8988T (cell line): ENCODE measurements around the gene CARD11.
"Not testable (repeated sequence)": the region's sequence is repeated elsewhere in the genome, so short reads cannot be mapped to it uniquely, and the experiment has no call there.

Experiments used
- DNase-seq: peaks from one replicate; pipeline ENCODE4 v3.0.0; 2011

Gene CARD11

GRCh38 chr7:2959103-2959680, 84.5 kb downstream of the CARD11 start:
- DNase-seq = no peak

GRCh38 chr7:2958416-2959102, 85.1 kb downstream of the CARD11 start:
- no peak for DNase-seq

DNA sequence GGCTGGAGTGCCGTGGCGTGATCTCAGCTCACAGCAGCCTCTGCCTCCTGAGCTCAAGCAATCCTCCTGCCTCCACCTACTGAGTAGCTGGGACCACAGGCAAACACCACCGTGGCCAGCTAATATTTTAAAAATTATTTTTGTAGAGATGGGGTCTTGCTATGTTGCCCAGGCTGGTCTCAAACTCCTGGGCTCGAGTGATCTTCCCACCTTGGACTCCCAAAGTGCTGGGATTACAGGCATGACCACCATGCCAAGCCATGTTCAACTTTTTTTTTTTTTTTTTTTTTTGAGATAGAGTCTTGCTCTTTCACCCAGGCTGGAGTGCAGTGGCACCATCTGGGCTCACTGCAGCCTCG, 86.3 kb downstream of the CARD11 start:
- DNase-seq = not testable (repeated sequence)

GRCh38 chr7:2956526-2957368, 86.9 kb downstream of the CARD11 start:
- no peak for DNase-seq

GRCh38 chr7:2956076-2956475, 87.6 kb downstream of the CARD11 start:
- DNase-seq = no peak

DNA sequence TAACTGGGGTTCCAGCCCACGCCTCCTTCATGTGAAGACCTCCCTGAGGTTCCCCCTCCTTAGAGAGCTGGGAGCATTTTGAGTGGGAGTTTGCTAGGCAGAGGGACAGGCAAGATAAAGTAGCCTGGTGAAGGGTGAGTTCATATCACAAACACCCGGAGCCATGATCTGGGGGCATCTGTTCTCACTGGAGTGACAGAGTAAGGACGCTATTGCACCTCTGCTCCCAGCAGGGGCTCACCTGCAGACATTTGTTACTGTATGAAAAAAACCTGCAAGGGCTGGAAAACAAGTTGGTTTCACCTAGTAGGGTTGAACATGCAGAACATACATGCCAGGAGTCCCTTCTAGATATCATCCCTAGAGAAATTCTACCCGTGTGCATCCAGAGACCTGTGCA, 88.4 kb downstream of the CARD11 start:
- no peak for DNase-seq

- DNase-seq = no peak
Measured at GRCh38 chr7:2954433-2954853, 89.2 kb downstream of the CARD11 start.

DNA sequence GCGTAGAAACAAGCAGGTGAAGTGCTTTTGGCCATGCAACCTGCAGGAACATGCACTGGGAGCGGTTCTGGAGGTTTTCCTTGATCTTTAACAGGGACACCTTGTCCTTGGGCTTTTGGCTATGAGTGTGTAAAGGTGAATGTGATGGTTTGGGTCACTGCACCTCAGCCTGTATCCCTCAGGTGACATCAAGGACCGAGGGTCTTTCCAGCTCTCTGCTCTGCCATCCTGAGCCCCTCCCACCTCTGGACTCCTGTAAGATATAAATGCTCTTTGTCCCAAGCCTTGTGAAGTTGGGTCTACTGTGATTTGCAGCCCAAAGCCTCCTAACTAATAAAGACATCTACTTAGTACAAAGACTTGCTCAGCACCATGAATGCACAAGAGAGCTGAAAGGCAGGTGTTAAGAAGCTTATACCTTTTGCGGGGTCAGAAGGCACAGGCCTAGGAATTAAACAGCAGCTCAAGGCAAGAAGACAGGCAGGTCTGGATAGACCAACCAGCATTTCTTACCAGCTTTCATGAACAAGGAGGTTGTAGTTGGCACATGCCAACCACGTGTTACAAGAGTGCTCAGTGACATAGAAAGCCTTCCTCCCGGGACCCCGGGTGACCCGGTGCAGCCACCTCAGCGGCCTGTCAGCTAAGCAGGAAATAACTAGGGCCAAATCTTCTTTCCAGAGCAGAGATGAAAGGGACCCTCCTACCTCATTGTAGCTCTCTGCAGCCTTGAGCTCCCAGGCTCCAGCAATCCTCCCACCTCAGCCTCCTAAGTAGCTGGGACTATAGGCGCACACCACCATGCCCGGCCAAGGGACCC, 89.9 kb downstream of the CARD11 start:
- DNase-seq = no peak

- DNase-seq = no peak
Measured at GRCh38 chr7:2953099-2953498, 90.6 kb downstream of the CARD11 start.

DNA sequence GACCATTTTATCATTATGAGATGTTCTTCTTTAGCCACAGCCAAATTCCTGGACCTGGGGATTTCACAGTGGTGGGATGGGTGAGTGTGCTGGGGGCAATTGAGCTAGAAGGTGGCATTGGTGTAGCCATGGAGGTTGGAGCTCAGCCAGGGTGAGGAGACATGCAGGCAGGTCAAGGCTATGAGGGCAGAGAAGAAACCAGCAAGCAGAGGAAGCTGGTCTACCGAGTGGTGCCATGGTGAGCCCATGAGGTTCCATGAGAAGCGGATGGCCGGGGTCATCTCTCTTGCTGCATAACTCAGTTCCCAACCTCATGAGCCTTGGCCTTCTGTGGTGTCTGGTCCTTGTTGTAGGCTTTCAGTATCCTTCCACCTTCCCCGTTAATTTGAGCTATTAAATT, 91.4 kb downstream of the CARD11 start:
- DNase-seq = no peak

DNA sequence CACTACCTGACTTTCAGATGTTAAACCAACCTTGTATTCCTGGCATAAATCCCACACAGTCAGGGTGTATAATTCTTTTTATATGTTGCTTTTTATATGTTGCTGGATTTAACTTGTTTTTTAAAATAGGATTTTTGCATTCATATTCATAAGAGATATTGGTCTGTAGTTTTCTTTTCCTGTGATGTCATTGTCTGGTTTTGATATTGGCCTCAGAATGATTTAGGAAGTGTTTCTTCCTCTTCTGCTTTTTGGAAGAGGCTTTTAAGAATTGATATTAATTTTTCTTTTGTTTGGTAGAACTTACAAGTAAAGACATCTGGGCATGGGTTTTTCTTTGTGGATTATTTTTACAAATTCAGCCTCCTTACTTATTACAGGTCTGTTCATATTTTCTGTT, 93.1 kb downstream of the CARD11 start:
- DNase-seq = no peak

DNA sequence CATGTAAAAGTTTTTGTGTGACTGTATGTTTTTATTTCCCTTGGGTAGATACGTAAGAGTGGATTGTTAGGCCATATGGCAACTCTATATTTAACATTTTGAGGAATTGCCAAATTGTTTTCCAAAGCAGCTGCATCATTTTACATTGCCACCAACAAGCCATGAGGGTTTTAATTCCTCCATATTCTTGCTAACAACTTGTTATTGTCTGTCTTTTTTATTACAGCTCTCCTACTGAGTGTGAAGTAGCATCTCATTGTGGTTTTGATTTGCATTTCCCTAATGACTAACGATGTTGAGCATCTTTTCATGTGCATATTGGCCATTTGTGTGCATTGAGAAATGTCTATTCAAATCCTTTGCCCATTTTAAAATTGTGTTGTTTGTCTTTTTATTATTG, 94.9 kb downstream of the CARD11 start:
- no peak for DNase-seq

GRCh38 chr7:2947058-2947780, 96.4 kb downstream of the CARD11 start:
- DNase-seq = no peak

DNA sequence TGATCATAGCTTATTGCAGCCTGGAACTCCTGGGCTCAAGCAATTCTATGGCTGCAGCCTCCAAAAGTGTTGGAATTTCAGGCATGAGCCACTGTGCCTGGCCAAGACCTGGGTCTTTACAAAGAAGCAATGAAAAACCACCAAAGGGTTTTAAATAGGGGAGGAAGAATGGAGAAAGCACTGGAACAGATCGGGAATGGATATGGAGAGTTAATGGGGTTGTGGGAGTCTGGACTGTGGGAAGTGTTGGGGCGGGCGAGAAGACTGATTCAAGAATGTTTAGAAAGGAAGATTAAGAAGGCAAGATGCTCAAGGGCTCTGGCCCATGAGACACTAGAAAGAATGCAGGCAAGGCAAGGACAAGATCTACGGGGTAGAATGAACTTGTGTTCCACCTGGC, 98.5 kb downstream of the CARD11 start:
- DNase-seq = no peak

DNA sequence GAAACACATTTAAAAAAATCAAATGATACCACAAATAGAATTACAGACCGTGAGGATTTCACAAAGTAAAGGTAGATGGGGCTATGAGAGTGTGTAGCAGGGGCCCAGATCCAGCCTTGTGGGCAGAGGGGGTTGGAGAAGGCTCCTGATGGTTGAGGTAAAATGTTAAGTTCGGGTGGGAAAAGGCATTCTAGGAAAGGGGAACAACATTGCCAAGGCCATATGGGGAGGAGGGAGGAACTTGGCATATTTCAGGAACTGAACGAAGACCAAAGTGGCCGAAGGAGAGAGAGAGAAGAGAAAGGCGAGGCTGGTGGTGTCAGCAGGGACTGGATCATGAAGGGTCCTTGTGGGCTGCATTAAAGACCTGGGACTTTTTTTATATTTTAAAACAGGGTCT, 98.9 kb downstream of the CARD11 start:
- DNase-seq = no peak

- DNase-seq = no peak
Measured at GRCh38 chr7:2943851-2944601, 99.6 kb downstream of the CARD11 start.

- no peak for DNase-seq
Measured at GRCh38 chr7:2941216-2941859, 102.3 kb downstream of the CARD11 start.

GRCh38 chr7:2940466-2940865, 103.2 kb downstream of the CARD11 start:
- no peak for DNase-seq

- no peak for DNase-seq
Measured at GRCh38 chr7:2939193-2939885, 104.3 kb downstream of the CARD11 start.

GRCh38 chr7:2938514-2939192, 105.0 kb downstream of the CARD11 start:
- no peak for DNase-seq
